DMS79 (cell line): ENCODE measurements around the gene SETD5.

Experiments used
- DNase-seq: peaks from one replicate; lab custom pipeline; 2025; lab: John Stamatoyannopoulos, UW

The SETD5 gene

GRCh38 chr3:9409981-9410854 is 12.8 kb downstream of the SETD5 start:
- no peak for DNase-seq

- DNase-seq: no peak
These were observed 13.9 kb downstream of the SETD5 start for GRCh38 chr3:9411302-9411701.

- no peak for DNase-seq
These were observed 14.9 kb downstream of the SETD5 start for GRCh38 chr3:9412293-9412692.

- no peak for DNase-seq
These were observed 17.4 kb downstream of the SETD5 start for GRCh38 chr3:9414826-9415225.

- DNase-seq: no peak
These were observed 18.2 kb downstream of the SETD5 start for GRCh38 chr3:9415485-9416138.

GRCh38 chr3:9416139-9416780 is 18.8 kb downstream of the SETD5 start:
- no peak for DNase-seq

- no peak for DNase-seq
These were observed 23.6 kb downstream of the SETD5 start for GRCh38 chr3:9420850-9421549.

GRCh38 chr3:9422712-9423424 is 25.5 kb downstream of the SETD5 start:
- DNase-seq: peak; percentile 85

GRCh38 chr3:9428411-9428810 is 31.0 kb downstream of the SETD5 start:
- no peak for DNase-seq

- DNase-seq: no peak
These were observed 33.3 kb downstream of the SETD5 start for GRCh38 chr3:9430733-9431132.

- no peak for DNase-seq
These were observed 36.5 kb downstream of the SETD5 start for GRCh38 chr3:9433627-9434521.

GRCh38 chr3:9435316-9435715 is 37.9 kb downstream of the SETD5 start:
- no peak for DNase-seq

GRCh38 chr3:9439331-9439730 is 41.9 kb downstream of the SETD5 start:
- DNase-seq: peak; percentile 25

GRCh38 chr3:9441501-9442221 is 44.2 kb downstream of the SETD5 start:
- DNase-seq: no peak

- no peak for DNase-seq
These were observed 50.7 kb downstream of the SETD5 start for GRCh38 chr3:9448071-9448470.

- no peak for DNase-seq
These were observed 51.2 kb downstream of the SETD5 start for GRCh38 chr3:9448643-9449042.

- no peak for DNase-seq
These were observed 52.7 kb downstream of the SETD5 start for GRCh38 chr3:9450126-9450525.

- DNase-seq: no peak
These were observed 53.6 kb downstream of the SETD5 start for GRCh38 chr3:9450991-9451390.

GRCh38 chr3:9452417-9452816 is 55.0 kb downstream of the SETD5 start:
- DNase-seq: no peak

- no peak for DNase-seq
These were observed 58.2 kb downstream of the SETD5 start for GRCh38 chr3:9455596-9456131.
